ENCODE results near the gene ELOA. TPM values are rescaled to one million over a fixed set of nuclear protein-coding genes. Genes with fewer than 3 reads are reported as not detected.
A peak's percentile ranks its signal among the peaks of the same experiment; 100 is the strongest.

Gene ELOA
- total and polyA plus RNA-seq, 9 of the 15 experiments (the other 6 are each of a cell fraction or from before 2014, with no cell fraction given), result 31.9 to 98.6 (median 61.3) TPM

DNA sequence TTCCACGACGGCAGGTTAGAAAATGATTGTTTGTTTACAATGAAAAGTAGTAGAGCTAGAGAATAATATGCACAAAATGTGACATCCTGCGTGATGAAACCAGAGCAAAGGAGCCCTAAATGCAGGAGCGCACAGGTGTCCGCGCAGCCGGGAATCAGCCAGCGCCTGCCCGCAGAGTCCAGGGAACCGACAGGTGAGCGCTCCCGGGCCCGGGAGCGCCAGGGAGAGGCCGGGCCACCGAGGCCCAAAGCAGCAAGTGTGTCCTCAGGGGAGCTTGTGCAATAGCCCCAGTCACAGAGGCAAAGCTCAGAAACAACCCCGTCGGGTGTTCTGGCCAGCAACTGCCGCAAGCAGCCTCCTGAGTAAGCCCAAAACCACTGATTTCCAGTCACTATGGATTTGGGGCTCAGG, 58.1 kb downstream of the ELOA start (continued):
- TF ChIP-seq, protein P1, sequence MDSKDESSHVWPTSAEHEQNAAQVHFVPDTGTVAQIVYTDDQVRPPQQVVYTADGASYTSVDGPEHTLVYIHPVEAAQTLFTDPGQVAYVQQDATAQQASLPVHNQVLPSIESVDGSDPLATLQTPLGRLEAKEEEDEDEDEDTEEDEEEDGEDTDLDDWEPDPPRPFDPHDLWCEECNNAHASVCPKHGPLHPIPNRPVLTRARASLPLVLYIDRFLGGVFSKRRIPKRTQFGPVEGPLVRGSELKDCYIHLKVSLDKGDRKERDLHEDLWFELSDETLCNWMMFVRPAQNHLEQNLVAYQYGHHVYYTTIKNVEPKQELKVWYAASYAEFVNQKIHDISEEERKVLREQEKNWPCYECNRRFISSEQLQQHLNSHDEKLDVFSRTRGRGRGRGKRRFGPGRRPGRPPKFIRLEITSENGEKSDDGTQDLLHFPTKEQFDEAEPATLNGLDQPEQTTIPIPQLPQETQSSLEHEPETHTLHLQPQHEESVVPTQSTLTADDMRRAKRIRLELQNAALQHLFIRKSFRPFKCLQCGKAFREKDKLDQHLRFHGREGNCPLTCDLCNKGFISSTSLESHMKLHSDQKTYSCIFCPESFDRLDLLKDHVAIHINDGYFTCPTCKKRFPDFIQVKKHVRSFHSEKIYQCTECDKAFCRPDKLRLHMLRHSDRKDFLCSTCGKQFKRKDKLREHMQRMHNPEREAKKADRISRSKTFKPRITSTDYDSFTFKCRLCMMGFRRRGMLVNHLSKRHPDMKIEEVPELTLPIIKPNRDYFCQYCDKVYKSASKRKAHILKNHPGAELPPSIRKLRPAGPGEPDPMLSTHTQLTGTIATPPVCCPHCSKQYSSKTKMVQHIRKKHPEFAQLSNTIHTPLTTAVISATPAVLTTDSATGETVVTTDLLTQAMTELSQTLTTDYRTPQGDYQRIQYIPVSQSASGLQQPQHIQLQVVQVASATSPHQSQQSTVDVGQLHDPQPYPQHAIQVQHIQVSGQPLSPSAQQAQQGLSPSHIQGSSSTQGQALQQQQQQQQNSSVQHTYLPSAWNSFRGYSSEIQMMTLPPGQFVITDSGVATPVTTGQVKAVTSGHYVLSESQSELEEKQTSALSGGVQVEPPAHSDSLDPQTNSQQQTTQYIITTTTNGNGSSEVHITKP (IDR thresholded peaks at IDR 0.05; ENCODE audit: partially characterized antibody), result no peak
- no peak for TF ChIP-seq TEAD2 (tag; IDR thresholded peaks at IDR 0.05)
- no peak for TF ChIP-seq GTF2E2 (tag; IDR thresholded peaks at IDR 0.05)
- TF ChIP-seq CEBPB (tag; IDR thresholded peaks at IDR 0.05), result peak; percentile 85
- no peak for TF ChIP-seq GMEB1 (CRISPR knock-in tag; IDR thresholded peaks at IDR 0.05)
- 0 out of 2 replicates have a peak, but pooled peaks have one; percentile 37 for TF ChIP-seq ZNF592 (IDR thresholded peaks at IDR 0.05)
- TF ChIP-seq ARHGAP35 (IDR thresholded peaks at IDR 0.05; ENCODE audit: partially characterized antibody), result no peak
- no peak for TF ChIP-seq SETDB1 (IDR thresholded peaks at IDR 0.05; ENCODE audit: low read length)
- TF ChIP-seq, protein P2, sequence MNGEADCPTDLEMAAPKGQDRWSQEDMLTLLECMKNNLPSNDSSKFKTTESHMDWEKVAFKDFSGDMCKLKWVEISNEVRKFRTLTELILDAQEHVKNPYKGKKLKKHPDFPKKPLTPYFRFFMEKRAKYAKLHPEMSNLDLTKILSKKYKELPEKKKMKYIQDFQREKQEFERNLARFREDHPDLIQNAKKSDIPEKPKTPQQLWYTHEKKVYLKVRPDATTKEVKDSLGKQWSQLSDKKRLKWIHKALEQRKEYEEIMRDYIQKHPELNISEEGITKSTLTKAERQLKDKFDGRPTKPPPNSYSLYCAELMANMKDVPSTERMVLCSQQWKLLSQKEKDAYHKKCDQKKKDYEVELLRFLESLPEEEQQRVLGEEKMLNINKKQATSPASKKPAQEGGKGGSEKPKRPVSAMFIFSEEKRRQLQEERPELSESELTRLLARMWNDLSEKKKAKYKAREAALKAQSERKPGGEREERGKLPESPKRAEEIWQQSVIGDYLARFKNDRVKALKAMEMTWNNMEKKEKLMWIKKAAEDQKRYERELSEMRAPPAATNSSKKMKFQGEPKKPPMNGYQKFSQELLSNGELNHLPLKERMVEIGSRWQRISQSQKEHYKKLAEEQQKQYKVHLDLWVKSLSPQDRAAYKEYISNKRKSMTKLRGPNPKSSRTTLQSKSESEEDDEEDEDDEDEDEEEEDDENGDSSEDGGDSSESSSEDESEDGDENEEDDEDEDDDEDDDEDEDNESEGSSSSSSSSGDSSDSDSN (IDR thresholded peaks at IDR 0.05; ENCODE audit: borderline replicate concordance in 1 of 2, low read depth in 2 of 2, low read length in 2 of 2), result 0 out of 4 replicates have a peak, but pooled peaks of 1 of the 2 experiments have one; percentile 15
- TF ChIP-seq GTF2B (IDR thresholded peaks at IDR 0.05; ENCODE audit: extremely low read depth, insufficient read length), result no peak
- TF ChIP-seq KDM1A (IDR thresholded peaks at IDR 0.05), result no peak
- TF ChIP-seq ZHX1 (conservative IDR thresholded peaks at IDR 0.05; ENCODE audit: low read length), result no peak

Measured in K562 (cell line).